Gastroesophageal sphincter (tissue), 3 donors: ENCODE results near the gene GPR82.

ENCODE experiments used
- EP300 ChIP-seq: sonication (generic); formaldehyde crosslinking; IDR thresholded peaks from one replicate; pipeline ENCODE4 v1.6.1; 2017; ENCODE audit warnings: antibody characterized with exemption, mild to moderate bottlenecking
- POLR2A ChIP-seq, 2 donors: fragments of 450-650 bp; IDR thresholded peaks; one replicate each; pipeline ENCODE4 v1.6.1; 2017; ENCODE audit warnings: antibody characterized with exemption in 2 of 2, mild to moderate bottlenecking in 2 of 2, moderate library complexity in 1 of 2
- POLR2AphosphoS5 ChIP-seq: sonication (generic); formaldehyde crosslinking; IDR thresholded peaks from one replicate; pipeline ENCODE4 v1.6.1; 2017; ENCODE audit warnings: antibody characterized with exemption
- TF ChIP-seq, protein P1 (sequence below), 4 experiments: fragments of 200-600 bp in 2 of 4; fragments of 450-650 bp in 2 of 4; sonication (generic) in 1 of 4; IDR thresholded peaks; one replicate each; pipeline ENCODE4 v1.5.1; 2017 to 2019; ENCODE audit warnings: antibody characterized with exemption in 4 of 4, mild to moderate bottlenecking in 2 of 4, moderate library complexity in 2 of 4

DNA sequence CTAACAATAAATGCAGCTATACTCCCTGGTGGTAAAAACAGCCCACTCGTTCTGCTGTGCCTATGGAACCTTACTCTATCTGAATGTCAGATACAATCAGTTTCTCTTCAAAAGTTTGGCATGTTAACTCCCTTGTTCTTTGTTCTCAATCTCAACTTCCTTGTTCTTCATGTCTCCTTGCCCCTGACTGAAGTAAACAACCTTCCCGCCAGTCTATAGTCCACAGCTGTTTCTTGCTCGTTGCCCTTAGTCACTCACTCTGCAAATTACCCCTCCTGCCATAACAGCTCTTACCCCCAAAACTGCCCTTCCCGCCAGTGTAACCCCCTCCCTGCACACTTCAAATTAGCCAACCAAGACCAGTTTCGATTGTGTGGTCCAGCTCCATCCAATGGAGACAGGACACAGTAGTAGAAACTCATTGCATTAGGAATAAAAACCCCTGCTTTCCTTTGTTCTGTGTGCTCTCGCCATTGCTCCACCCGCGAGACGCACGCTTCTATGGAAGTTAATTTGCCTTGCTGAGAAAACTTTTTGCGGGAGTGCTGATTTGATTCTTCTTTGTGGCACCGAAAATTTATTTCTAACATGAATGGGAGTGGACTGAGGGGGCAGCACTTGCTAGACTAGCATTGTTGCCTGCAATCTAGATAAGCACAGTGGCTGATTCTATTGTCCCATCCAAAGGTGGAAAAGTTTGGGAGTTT is 7.1 kb upstream of the GPR82 start:
- TF ChIP-seq, protein P1, sequence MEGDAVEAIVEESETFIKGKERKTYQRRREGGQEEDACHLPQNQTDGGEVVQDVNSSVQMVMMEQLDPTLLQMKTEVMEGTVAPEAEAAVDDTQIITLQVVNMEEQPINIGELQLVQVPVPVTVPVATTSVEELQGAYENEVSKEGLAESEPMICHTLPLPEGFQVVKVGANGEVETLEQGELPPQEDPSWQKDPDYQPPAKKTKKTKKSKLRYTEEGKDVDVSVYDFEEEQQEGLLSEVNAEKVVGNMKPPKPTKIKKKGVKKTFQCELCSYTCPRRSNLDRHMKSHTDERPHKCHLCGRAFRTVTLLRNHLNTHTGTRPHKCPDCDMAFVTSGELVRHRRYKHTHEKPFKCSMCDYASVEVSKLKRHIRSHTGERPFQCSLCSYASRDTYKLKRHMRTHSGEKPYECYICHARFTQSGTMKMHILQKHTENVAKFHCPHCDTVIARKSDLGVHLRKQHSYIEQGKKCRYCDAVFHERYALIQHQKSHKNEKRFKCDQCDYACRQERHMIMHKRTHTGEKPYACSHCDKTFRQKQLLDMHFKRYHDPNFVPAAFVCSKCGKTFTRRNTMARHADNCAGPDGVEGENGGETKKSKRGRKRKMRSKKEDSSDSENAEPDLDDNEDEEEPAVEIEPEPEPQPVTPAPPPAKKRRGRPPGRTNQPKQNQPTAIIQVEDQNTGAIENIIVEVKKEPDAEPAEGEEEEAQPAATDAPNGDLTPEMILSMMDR (IDR thresholded peaks at IDR 0.05), result no peak
- TF ChIP-seq POLR2A (IDR thresholded peaks at IDR 0.05) (no peak), POLR2AphosphoS5 (no peak), EP300 (no peak)
